IgD-negative memory B cell (primary cell): ENCODE data around the gene LRP5. TPM values are rescaled to one million over a fixed set of nuclear protein-coding genes. Genes with fewer than 3 reads are reported as not detected.

Source experiments
- H3K27ac Mint-ChIP-seq, 3 donors: one replicate each; pipeline ENCODE4 v1.8.0; 2020 to 2022; ENCODE audit warnings: mild to moderate bottlenecking in 3 of 3, mixed read lengths in 3 of 3, moderate library complexity in 1 of 3
- H3K27me3 Mint-ChIP-seq: one replicate; pipeline ENCODE4 v1.8.0; 2021; ENCODE audit warnings: mixed read lengths
- H3K36me3 Mint-ChIP-seq: one replicate; pipeline ENCODE4 v1.8.0; 2020; ENCODE audit warnings: mild to moderate bottlenecking, mixed read lengths
- H3K4me1 Mint-ChIP-seq, 3 donors: one replicate each; pipeline ENCODE4 v1.8.0; 2020 to 2022; ENCODE audit warnings: mixed read lengths in 3 of 3, mild to moderate bottlenecking in 1 of 3
- H3K4me3 Mint-ChIP-seq, 4 donors: one replicate each; pipeline ENCODE4 v1.8.0; 2020 to 2022; ENCODE audit warnings: mild to moderate bottlenecking in 4 of 4, mixed read lengths in 4 of 4, moderate library complexity in 3 of 4
- H3K9me3 Mint-ChIP-seq, 3 donors: one replicate each; pipeline ENCODE4 v1.8.0; 2020 to 2021; ENCODE audit warnings: mixed read lengths in 3 of 3, mild to moderate bottlenecking in 1 of 3
- polyA plus RNA-seq: library from polyadenylated mRNA; unstranded; fragments of 300-500 nt; fragmentation: Illumina TruSeq; gene quantifications from one replicate; pipeline ENCODE4 v1.2.3, GENCODE V29; 2021

The LRP5 gene
- polyA plus RNA-seq, 1 donor from 2014 or later: 1.0 TPM

DNA sequence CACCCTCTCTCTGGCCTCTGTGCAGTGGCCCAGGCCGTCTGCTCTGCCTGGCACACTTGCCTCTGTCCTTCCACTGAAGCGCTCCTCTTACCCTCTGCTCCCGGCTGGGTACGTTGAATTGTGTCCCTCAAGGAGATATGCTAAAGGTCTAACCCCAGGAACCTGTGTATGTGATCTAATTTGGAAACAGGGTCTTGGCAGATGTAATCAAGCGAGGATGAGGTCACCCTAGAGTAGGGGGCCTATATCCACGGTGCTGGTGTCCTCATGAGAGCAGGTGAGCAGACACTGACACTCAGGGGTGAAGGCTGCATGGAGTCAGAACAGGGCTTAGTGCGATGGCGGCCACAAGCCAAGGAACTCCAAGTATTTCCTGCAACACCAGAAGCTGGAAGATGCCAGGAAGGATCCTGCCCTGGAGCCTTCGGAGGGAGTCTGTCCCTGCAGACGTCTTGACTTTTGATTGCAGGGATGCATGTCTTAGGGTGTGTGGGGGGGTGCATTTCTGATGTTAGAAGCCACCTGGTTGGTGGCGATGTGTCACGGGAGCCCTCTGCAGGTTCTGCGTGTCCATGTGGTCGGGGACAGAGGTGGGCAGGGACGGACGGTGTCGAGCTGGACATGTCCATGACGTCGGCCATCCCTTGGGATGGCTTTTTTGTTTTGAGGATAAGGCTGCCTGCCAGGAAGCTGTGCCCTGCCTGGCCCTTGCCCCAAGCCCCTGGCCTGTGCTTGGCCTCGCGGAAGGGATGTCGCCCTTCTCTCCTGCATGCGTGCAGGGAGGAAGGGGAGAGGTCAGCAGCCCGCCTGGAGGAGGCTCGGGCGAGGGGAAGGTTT is 68.6 kb downstream of the LRP5 start:
- no peaks in the 10 kb centered on the region for H3K27me3 Mint-ChIP-seq
- peaks cover 23 to 30% (median 30%) of the 10 kb centered on the region in 3 donors for H3K4me1 Mint-ChIP-seq

DNA sequence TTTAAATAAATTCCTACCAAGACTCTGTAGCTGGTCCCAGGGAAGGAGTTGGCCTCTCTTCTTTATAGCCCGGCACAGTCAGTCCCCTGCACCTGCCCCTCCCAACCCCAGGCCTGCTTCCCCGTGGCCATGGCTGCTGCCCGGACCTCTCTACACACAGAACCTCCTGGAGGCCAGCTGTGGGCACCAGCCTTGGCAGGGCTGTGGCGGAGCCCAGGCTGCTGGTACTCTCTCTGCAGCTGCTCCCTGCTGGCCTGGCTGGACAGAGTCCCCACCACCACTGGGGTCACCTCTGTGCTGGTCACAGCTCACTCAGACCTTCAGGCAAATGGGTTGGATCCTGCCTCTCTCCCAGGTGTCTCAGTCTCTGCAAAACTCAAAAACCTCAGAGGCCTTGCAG is 69.3 kb downstream of the LRP5 start:
- Mint-ChIP-seq H3K9me3 (no peaks in the 10 kb centered on the region), H3K4me3 (peak overlapping the region in 2 of 4 donors; percentile 35 to 94), H3K27me3 (no peaks in the 10 kb centered on the region), H3K27ac (peak overlapping the region in 2 of 3 donors; percentile 53 to 64), H3K36me3 (no peaks in the 10 kb centered on the region), H3K4me1 (peaks cover 23 to 30% (median 30%) of the 10 kb centered on the region in 3 donors)

More for the DNA sequence above, 68.6 kb downstream of the LRP5 start:
- H3K36me3 Mint-ChIP-seq: no peaks in the 10 kb centered on the region
- H3K4me3 Mint-ChIP-seq: peak overlapping the region; percentile 39 to 94 (median 82)
- H3K27ac Mint-ChIP-seq: peak overlapping the region; percentile 41 to 91 (median 64)
- H3K9me3 Mint-ChIP-seq: no peaks in the 10 kb centered on the region

DNA sequence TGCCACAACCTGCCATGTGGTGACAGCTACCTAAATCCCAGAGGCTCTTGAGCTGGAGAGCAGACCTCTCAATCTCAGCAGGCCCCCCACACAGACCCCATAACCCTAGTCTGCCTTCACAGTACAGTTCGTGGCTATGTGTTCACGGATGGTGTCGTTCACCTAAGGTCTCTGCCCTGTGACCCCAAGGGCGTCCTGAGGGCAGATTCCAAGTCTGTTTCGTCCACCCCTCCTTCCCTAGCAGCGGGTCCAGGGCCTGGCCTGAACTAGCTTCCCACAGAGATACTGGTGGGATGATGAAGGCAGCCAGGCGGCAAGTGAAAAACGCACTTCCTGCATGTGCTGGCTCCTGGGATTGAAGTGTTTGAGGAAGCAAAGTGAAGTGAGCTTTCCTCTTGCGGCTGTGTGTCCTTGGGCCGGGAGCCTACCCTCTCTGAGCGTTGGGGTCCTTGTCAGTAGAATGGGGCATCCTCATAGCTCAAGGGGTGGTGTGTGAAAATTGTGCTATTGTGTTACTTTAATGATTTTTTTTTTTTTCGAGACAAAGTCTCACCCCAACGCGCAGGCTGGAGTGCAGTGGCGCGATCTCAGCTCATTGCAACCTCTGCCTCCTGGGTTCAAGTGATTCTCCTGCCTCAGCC is 70.1 kb downstream of the LRP5 start:
- H3K4me3 Mint-ChIP-seq: peak overlapping the region in 2 of 4 donors; percentile 2 to 43
- H3K27ac Mint-ChIP-seq: peak overlapping the region in 1 of 3 donors; percentile 53
- H3K36me3 Mint-ChIP-seq: no peaks in the 10 kb centered on the region
- no peaks in the 10 kb centered on the region for H3K27me3 Mint-ChIP-seq
- no peaks in the 10 kb centered on the region for H3K9me3 Mint-ChIP-seq
- H3K4me1 Mint-ChIP-seq: peaks cover 23 to 30% (median 30%) of the 10 kb centered on the region in 3 donors

DNA sequence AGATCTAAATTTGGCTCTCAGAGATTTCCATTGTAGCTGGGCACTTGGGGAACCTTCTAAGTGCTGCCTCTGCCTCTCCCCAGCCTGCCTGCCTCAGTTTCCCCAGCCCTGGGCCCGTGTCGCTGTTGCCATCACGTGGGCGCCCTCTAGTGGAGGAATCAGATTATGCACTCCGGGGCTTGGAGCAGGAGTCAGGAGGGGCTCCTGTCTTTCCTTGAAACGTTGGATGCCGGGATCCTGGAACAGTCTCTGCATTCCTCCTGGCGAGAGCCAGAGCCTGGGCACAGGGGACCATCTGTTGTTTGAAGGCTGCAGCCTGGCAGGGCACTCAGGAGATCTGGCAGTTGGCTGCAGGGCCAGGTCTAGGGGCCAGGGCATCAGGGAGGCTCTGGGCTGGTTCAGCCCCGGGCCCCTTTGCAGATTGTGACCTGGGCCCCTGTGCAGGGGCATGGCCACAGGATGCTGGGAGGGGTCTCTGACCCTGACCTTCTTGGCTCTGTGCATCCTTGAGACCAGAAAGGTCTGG is 71.6 kb downstream of the LRP5 start:
- Mint-ChIP-seq H3K27me3 (no peaks in the 10 kb centered on the region), H3K4me1 (peaks cover 23 to 30% (median 30%) of the 10 kb centered on the region in 3 donors), H3K4me3 (no peak overlapping the region), H3K9me3 (no peaks in the 10 kb centered on the region), H3K36me3 (no peaks in the 10 kb centered on the region), H3K27ac (no peak overlapping the region)

DNA sequence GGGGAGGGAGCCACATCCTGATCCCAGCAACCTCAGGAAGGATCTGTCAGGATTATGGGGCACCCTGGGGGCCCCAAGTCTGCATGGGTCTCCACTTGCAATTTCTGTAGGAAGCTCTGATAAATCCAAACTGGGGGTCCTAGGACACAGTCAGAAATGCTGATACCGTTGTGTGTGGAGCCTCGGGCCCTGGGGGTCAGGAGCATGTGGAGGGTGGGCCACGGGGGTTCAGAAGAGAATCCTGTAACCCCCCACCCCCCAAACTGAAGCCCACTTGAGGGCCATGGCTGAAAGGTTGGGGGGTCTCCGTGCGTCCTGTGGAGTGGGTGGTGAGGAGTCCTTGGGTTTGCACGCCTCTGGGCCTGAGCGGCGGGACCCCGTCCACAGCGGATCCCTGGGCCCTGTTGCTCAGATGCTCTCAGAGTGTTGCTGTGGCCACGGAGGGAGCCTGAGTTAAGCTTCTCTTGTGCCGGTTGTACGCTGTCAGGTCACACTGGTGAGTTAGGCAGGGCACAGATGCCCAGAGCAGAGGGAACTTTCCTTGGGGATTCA is 72.2 kb downstream of the LRP5 start:
- H3K4me1 Mint-ChIP-seq: peaks cover 19 to 30% (median 24%) of the 10 kb centered on the region in 3 donors

DNA sequence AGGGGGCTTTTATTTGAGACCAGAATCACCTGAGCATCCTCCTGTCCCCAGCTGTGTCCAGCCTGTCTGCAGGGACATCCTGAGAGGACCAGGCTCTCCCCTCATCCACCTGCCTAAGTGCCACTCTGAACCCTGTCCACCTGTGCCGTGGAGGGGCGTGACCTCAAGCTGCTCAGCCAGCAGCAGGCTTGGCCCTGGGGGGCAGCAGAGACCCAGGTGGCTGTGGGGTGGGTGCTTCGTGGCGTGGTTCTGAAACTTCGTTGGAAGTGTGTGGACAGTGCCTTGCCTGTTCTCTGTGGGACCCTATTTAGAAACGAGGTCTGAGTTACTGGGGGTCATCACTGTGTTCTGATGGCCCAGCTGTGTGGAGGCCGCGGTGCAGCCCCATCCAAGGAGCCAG is 72.7 kb downstream of the LRP5 start:
- Mint-ChIP-seq H3K4me1 (peaks cover 13 to 26% (median 19%) of the 10 kb centered on the region in 3 donors), H3K27me3 (no peaks in the 10 kb centered on the region), H3K36me3 (no peaks in the 10 kb centered on the region), H3K4me3 (no peak overlapping the region), H3K27ac (no peak overlapping the region), H3K9me3 (no peaks in the 10 kb centered on the region)

More for the DNA sequence above, 72.2 kb downstream of the LRP5 start:
- Mint-ChIP-seq H3K27ac (no peak overlapping the region), H3K4me3 (no peak overlapping the region), H3K36me3 (no peaks in the 10 kb centered on the region), H3K27me3 (no peaks in the 10 kb centered on the region), H3K9me3 (no peaks in the 10 kb centered on the region)

DNA sequence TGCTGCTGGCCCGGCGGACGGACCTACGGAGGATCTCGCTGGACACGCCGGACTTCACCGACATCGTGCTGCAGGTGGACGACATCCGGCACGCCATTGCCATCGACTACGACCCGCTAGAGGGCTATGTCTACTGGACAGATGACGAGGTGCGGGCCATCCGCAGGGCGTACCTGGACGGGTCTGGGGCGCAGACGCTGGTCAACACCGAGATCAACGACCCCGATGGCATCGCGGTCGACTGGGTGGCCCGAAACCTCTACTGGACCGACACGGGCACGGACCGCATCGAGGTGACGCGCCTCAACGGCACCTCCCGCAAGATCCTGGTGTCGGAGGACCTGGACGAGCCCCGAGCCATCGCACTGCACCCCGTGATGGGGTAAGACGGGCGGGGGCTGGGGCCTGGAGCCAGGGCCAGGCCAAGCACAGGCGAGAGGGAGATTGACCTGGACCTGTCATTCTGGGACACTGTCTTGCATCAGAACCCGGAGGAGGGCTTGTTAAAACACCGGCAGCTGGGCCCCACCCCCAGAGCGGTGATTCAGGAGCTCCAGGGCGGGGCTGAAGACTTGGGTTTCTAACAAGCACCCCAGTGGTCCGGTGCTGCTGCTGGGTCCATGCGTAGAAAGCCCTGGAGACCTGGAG is 74.1 kb downstream of the LRP5 start:
- H3K27me3 Mint-ChIP-seq: no peaks in the 10 kb centered on the region
- no peaks in the 10 kb centered on the region for H3K9me3 Mint-ChIP-seq
- H3K4me1 Mint-ChIP-seq: peaks cover under 1 to 12% (median 6%) of the 10 kb centered on the region in 3 donors
- no peaks in the 10 kb centered on the region for H3K36me3 Mint-ChIP-seq
- no peak overlapping the region for H3K27ac Mint-ChIP-seq
- H3K4me3 Mint-ChIP-seq: no peak overlapping the region

DNA sequence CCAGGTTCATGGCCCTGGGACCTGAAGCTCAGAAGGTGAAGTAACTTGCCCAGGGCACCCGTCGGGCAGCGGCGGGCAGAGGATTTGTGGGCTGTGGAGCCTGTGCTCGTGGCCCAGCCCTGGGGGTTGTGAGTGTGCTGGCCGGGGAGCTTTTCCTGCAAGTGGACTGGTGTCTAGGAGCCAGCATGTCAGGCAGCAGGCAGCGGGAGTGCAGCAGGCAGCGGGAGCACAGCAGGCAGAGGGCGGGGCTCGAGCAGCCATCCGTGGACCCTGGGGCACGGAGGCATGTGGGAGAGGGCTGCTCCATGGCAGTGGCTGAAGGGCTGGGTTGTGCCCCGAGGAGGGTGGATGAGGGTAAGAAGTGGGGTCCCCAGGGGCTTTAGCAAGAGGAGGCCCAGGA is 75.4 kb downstream of the LRP5 start:
- Mint-ChIP-seq H3K4me1 (peaks cover 0 to 3% (median 0%) of the 10 kb centered on the region in 3 donors), H3K9me3 (no peaks in the 10 kb centered on the region), H3K4me3 (no peak overlapping the region), H3K27ac (no peak overlapping the region), H3K36me3 (peaks cover 1% of the 10 kb centered on the region), H3K27me3 (no peaks in the 10 kb centered on the region)

DNA sequence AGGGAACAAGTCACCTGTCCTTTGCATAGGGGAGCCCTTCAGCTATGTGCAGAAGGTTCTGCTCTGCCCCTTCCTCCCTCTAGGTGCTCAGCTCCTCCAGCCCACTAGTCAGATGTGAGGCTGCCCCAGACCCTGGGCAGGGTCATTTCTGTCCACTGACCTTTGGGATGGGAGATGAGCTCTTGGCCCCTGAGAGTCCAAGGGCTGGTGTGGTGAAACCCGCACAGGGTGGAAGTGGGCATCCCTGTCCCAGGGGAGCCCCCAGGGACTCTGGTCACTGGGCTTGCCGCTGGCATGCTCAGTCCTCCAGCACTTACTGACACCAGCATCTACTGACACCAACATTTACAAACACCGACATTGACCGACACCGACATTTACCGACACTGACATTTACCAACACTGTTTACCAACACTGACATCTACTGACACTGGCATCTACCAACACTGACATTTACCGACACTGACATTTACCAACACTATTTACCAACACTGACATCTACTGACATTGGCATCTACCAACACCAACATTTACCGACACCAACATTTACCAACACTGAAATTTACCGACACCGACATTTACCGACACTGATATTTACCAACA is 76.3 kb downstream of the LRP5 start:
- Mint-ChIP-seq H3K27me3 (no peaks in the 10 kb centered on the region), H3K27ac (no peak overlapping the region), H3K9me3 (no peaks in the 10 kb centered on the region), H3K36me3 (peaks cover 1% of the 10 kb centered on the region), H3K4me1 (peaks cover 0 to 3% (median 0%) of the 10 kb centered on the region in 3 donors), H3K4me3 (no peak overlapping the region)

DNA sequence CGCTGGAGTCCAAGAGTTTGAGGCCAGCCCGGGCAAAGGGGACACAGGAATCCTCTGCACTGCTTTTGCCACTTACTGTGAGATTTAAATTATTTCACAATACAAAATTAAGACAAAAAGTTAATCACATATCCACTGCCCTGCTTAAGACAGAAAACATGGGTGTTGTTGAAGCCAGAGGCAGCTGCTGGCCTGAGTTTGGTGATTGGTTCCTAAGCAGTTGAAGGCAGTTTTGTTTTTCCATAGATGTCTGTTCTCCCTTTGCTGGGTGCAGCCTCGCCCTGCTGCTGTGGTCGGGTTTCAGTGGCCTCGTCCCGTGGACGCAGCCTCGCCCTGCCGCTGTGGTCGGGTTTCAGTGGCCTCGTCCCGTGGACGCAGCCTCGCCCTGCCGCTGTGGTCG is 77.9 kb downstream of the LRP5 start:
- Mint-ChIP-seq H3K9me3 (no peaks in the 10 kb centered on the region), H3K4me3 (no peak overlapping the region), H3K27ac (no peak overlapping the region), H3K36me3 (peaks cover 4% of the 10 kb centered on the region), H3K27me3 (no peaks in the 10 kb centered on the region), H3K4me1 (no peaks in the 10 kb centered on the region)

DNA sequence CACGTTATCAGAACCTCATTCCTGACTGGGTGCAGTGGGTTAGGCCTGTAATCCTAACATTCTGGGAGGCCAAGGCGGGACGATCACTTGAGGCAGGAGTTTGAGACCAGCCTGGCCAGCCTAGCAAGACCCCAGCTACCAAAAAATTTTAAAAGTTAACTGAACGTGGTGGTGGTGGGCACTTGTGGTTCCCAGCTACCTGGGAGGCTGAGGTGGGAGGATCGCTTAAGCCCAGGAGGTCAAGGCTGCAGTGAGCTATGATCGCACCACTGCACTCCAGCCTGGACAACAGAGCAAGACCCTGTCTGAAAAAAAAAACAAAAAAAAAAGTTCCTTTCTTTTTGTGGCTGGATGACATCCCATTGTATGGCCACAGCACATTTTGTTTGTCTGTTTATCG is 80.4 kb downstream of the LRP5 start:
- H3K4me1 Mint-ChIP-seq: no peaks in the 10 kb centered on the region
- peaks cover 5% of the 10 kb centered on the region for H3K36me3 Mint-ChIP-seq
- no peaks in the 10 kb centered on the region for H3K9me3 Mint-ChIP-seq
- H3K27ac Mint-ChIP-seq: no peak overlapping the region
- no peaks in the 10 kb centered on the region for H3K27me3 Mint-ChIP-seq
- no peak overlapping the region for H3K4me3 Mint-ChIP-seq

DNA sequence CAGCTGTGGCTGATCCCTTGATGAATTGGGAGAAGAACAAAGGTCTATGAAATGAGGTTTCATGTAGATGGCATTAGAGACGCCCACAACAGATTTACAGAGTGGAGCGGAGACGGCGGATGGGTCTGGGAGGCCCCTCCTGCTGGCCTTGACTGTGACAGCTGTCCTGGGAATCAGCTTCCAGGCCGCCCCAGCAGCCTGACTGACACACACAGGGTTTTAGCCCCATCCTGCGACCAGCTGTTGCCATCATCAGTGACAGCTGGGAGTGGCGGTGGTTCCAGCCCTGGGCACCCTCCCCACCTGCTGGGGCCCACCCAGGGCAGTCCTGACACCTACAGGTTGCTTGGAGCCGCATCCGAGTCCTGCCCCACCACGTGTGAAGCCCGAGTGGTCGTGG is 84.1 kb downstream of the LRP5 start:
- Mint-ChIP-seq H3K36me3 (peaks cover 5% of the 10 kb centered on the region), H3K27ac (no peak overlapping the region), H3K9me3 (peaks cover 0 to 1% (median 0%) of the 10 kb centered on the region in 3 donors), H3K27me3 (no peaks in the 10 kb centered on the region), H3K4me1 (no peaks in the 10 kb centered on the region), H3K4me3 (no peak overlapping the region)

DNA sequence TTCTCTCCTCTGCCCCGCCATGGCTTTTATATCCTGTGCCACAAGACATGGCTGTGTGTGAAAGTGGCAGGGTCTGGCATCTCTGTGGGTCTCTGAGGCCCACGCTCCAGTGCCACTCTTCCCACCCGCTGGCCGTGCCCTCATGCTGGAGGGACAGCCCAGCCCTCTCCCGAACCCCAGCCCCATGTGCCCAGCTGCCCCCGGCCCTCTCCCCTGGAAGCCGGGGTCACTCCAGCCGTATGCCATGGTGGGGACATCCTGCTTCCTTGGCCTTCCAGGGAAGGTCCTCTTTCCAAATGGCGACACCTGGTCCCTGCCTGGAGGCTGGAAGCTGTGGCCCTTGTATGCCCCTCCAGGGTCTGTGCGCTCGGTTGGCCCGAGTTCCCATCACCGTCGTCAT is 84.9 kb downstream of the LRP5 start:
- Mint-ChIP-seq H3K4me3 (peak overlapping the region in 1 of 4 donors; percentile 17), H3K27me3 (no peaks in the 10 kb centered on the region), H3K27ac (no peak overlapping the region), H3K4me1 (no peaks in the 10 kb centered on the region), H3K9me3 (peaks cover 0 to 1% (median 0%) of the 10 kb centered on the region in 3 donors), H3K36me3 (peaks cover 5% of the 10 kb centered on the region)

DNA sequence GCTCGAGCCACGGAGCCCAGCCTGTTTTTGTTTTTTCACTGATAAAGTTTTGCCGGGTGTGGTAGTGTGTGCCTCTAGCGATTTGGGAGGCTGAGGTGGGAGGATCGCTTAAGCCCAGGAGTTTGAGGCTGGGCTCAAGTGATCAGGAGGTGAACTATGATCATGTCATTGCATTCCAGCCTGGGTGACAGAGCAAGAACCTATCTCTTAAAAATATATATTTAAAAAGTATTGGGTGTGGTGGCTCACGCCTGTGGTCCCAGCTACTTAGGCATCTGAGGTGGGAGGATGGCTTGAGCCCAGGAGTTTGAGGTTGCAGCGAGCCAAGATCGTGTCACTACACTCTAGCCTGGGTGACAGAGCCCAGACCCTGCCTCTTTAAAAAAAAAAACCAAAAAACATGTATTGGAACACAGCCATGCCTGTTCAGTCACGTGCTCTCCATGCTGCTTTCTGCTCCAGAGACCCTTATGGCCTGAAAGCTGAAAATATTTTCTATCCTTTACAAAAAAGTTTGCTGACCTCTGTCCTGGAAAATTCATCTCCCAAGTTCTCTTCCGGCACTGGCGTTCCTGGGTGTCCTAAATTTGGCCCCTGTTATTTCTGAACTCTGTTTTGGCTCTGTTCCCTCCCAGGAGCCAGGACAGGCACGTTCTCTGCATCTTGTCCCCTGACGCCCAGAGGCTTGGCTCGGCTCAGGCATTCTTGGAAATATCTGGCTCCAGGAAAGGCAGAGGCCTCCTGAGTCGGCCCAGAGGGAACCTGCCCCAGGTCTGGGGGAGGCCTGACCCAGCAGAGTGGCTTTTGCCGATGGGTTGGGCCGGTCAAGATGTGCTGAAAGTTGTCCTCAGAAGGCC is 86.8 kb downstream of the LRP5 start:
- Mint-ChIP-seq H3K27me3 (no peaks in the 10 kb centered on the region), H3K4me1 (no peaks in the 10 kb centered on the region), H3K36me3 (peaks cover 6% of the 10 kb centered on the region), H3K27ac (peak overlapping the region in 1 of 3 donors; percentile 69), H3K9me3 (peaks cover 0 to 1% (median 0%) of the 10 kb centered on the region in 3 donors), H3K4me3 (peak overlapping the region in 1 of 4 donors; percentile 2)
